Esophagus squamous epithelium (tissue), 5 donors: ENCODE data around the gene MAPK8IP1. TPM values are rescaled to one million over a fixed set of nuclear protein-coding genes. Genes with fewer than 3 reads are reported as not detected.

Experiments
- DNase-seq: peaks from one replicate; lab custom pipeline; 2025; lab: John Stamatoyannopoulos, UW
- H3K27ac ChIP-seq, 4 donors: fragments of 200-600 bp; sonication (generic); one replicate each; pipeline ENCODE4 v1.5.1; 2016 to 2019; ENCODE audit warnings: mild to moderate bottlenecking in 1 of 4
- H3K27me3 ChIP-seq, 4 donors: fragments of 200-600 bp; sonication (generic); 1 replicate in 3 of 4; 2 replicates in 1 of 4; pipeline versions ENCODE4 v1.5.1 to v1.6.0; 2017 to 2021; ENCODE audit warnings: antibody characterized with exemption in 1 of 4
- H3K36me3 ChIP-seq, 3 donors: fragments of 200-600 bp; sonication (generic); one replicate each; pipeline ENCODE4 v1.5.1; 2016 to 2019
- H3K4me1 ChIP-seq, 3 donors: fragments of 200-600 bp; sonication (generic); one replicate each; pipeline ENCODE4 v1.5.1; 2017 to 2019
- H3K4me3 ChIP-seq, 4 donors: fragments of 200-600 bp; sonication (generic); 1 replicate in 3 of 4; 2 replicates in 1 of 4; pipeline ENCODE4 v1.5.1; 2016 to 2019; ENCODE audit warnings: mild to moderate bottlenecking in 2 of 4, moderate library complexity in 1 of 4
- H3K9me3 ChIP-seq, 3 donors: fragments of 200-600 bp; sonication (generic); one replicate each; pipeline ENCODE4 v1.5.1; 2016 to 2019
- CTCF ChIP-seq, 6 experiments: fragments of 450-650 bp in 4 of 6; fragments of 200-600 bp in 2 of 6; sonication (generic) in 2 of 6; IDR thresholded peaks; one replicate each; pipeline ENCODE4 v1.5.1; 2016 to 2019; ENCODE audit warnings: antibody characterized with exemption in 6 of 6, mild to moderate bottlenecking in 4 of 6, moderate library complexity in 4 of 6
- POLR2A ChIP-seq, 4 donors: fragments of 450-650 bp; IDR thresholded peaks; one replicate each; pipeline ENCODE4 v1.6.1; 2017; ENCODE audit warnings: antibody characterized with exemption in 4 of 4, mild to moderate bottlenecking in 4 of 4, moderate library complexity in 3 of 4
- WGBS, 2 donors: methylation state at CpG; one replicate each; pipeline ENCODE4 v1.1.5; 2018; 5-methylcytosine and 5-hydroxymethylcytosine counted together
- intact Hi-C: fragments of 100-400 bp; cut with DNase I; formaldehyde crosslinking; loops from one replicate; pipeline ENCODE4 v1.15.0; 2022
- total RNA-seq, 4 donors: library from RNA; depleted of rRNA; stranded (reverse); fragments of >200 nt; gene quantifications; one replicate each; pipeline ENCODE4 v1.1.0, GENCODE V29; 2016
- donor health status: DM: yes; HTN: yes; CAD: no.

The MAPK8IP1 gene
- total RNA-seq, 4 donors from 2014 or later: 0.57 to 4.0 (median 1.3) TPM

GRCh38 chr11:45850446-45850845 is 35.0 kb upstream of the MAPK8IP1 start:
- no peak for DNase-seq
- H3K27me3 ChIP-seq: no peaks in the 10 kb centered on the region
- H3K9me3 ChIP-seq: no peaks in the 10 kb centered on the region
- no peak for TF ChIP-seq POLR2A (IDR thresholded peaks at IDR 0.05)
- no peak for TF ChIP-seq CTCF (IDR thresholded peaks at IDR 0.05)
- no peak overlapping the region for H3K4me3 ChIP-seq
- peaks cover 14 to 83% (median 25%) of the 10 kb centered on the region in 3 donors for H3K4me1 ChIP-seq
- intact Hi-C loops: no loop called here
- H3K27ac ChIP-seq: no peak overlapping the region
- H3K36me3 ChIP-seq: no peaks in the 10 kb centered on the region
- WGBS, 2 donors: 86 to 90% methylated on average over 2 of the region's 2 CpGs

GRCh38 chr11:45851228-45851627 is 34.2 kb upstream of the MAPK8IP1 start:
- peak overlapping the region in 2 of 4 donors; percentile 48 to 75 for H3K27ac ChIP-seq
- H3K27me3 ChIP-seq: no peaks in the 10 kb centered on the region
- WGBS, 2 donors: 62 to 75% methylated on average over 2 of the region's 2 CpGs
- no peak overlapping the region for H3K4me3 ChIP-seq
- no peak for DNase-seq
- peaks cover 0 to 6% (median 0%) of the 10 kb centered on the region in 3 donors for H3K36me3 ChIP-seq
- intact Hi-C loops: no loop called here
- TF ChIP-seq CTCF (IDR thresholded peaks at IDR 0.05) (no peak), POLR2A (IDR thresholded peaks at IDR 0.05) (no peak)
- no peaks in the 10 kb centered on the region for H3K9me3 ChIP-seq
- H3K4me1 ChIP-seq: peaks cover 14 to 88% (median 29%) of the 10 kb centered on the region in 3 donors

GRCh38 chr11:45852018-45852711 is 33.3 kb upstream of the MAPK8IP1 start:
- Histone ChIP-seq H3K4me3 (no peak overlapping the region), H3K4me1 (peaks cover 14 to 91% (median 35%) of the 10 kb centered on the region in 3 donors), H3K9me3 (no peaks in the 10 kb centered on the region), H3K27me3 (no peaks in the 10 kb centered on the region), H3K36me3 (peaks cover 0 to 16% (median 0%) of the 10 kb centered on the region in 3 donors), H3K27ac (peak overlapping the region in 3 of 4 donors; percentile 42 to 75 (median 48))
- intact Hi-C loops: no loop called here
- TF ChIP-seq CTCF (IDR thresholded peaks at IDR 0.05) (no peak), POLR2A (IDR thresholded peaks at IDR 0.05) (no peak)
- no peak for DNase-seq
- WGBS, 2 donors: 31 to 77% methylated on average over 2 to 3 of the region's 4 CpGs

- Histone ChIP-seq H3K4me3 (no peak overlapping the region), H3K4me1 (peaks cover 19 to 96% (median 40%) of the 10 kb centered on the region in 3 donors), H3K27me3 (no peaks in the 10 kb centered on the region), H3K36me3 (peaks cover 0 to 21% (median 0%) of the 10 kb centered on the region in 3 donors), H3K27ac (peak overlapping the region in 3 of 4 donors; percentile 42 to 75 (median 48)), H3K9me3 (no peaks in the 10 kb centered on the region)
- WGBS, 2 donors: 27 to 33% methylated on average over 1 of the region's 1 CpG
- no peak for DNase-seq
- TF ChIP-seq CTCF (IDR thresholded peaks at IDR 0.05) (no peak), POLR2A (IDR thresholded peaks at IDR 0.05) (no peak)
- intact Hi-C loops: no loop called here
Observed at GRCh38 chr11:45852712-45853101, 32.7 kb upstream of the MAPK8IP1 start.
